SK-MEL-5 (cell line): ENCODE measurements around the gene OTUB1. TPM values are rescaled to one million over a fixed set of nuclear protein-coding genes. Genes with fewer than 3 reads are reported as not detected.

ENCODE experiments used
- DNase-seq: peaks from one replicate; pipeline ENCODE4 v3.0.0-alpha.2; 2016; ENCODE audit warnings: low read depth, low spot score
- in situ Hi-C: cut with HindIII; loops from 2 replicates; pipeline ENCODE4 v1.10.0; 2016; ENCODE audit warnings: low sequenced_read_pairs, high pct_unique_total_duplicates, low pct_unique_long_range_greater_than_20kb
- total RNA-seq: library from RNA; depleted of rRNA; stranded (reverse); fragments of >200 nt; shearing (Covaris generic); gene quantifications from 2 replicates; pipeline ENCODE4 v1.2.3, GENCODE V29; 2014

The OTUB1 gene
- total RNA-seq, 1 experiment from 2014 or later: 37.3 TPM

GRCh38 chr11:64014356-64014755, 28.1 kb downstream of the OTUB1 start:
- DNase-seq: no peak

GRCh38 chr11:64015510-64015909, 29.3 kb downstream of the OTUB1 start:
- no peak for DNase-seq
- in situ Hi-C loops: no loop called here

More at GRCh38 chr11:64014356-64014755, 28.1 kb downstream of the OTUB1 start:
- in situ Hi-C loops: no loop called here

- in situ Hi-C loops: no loop called here
- no peak for DNase-seq
Observed at GRCh38 chr11:64015935-64016845, 30.0 kb downstream of the OTUB1 start.

- in situ Hi-C loops: no loop called here
Observed at GRCh38 chr11:64017945-64018224, 31.6 kb downstream of the OTUB1 start.

GRCh38 chr11:64018310-64018709, 32.1 kb downstream of the OTUB1 start:
- no peak for DNase-seq
- in situ Hi-C loops: no loop called here

More at GRCh38 chr11:64017945-64018224, 31.6 kb downstream of the OTUB1 start:
- no peak for DNase-seq

- DNase-seq: no peak
- in situ Hi-C loops: no loop called here
Observed at GRCh38 chr11:64019106-64020037, 33.1 kb downstream of the OTUB1 start.

- in situ Hi-C loops: no loop called here
- DNase-seq: no peak
Observed at GRCh38 chr11:64020976-64021756, 34.9 kb downstream of the OTUB1 start.

- DNase-seq: no peak
- in situ Hi-C loops: no loop called here
Observed at GRCh38 chr11:64021757-64022093, 35.5 kb downstream of the OTUB1 start.

- in situ Hi-C loops: no loop called here
- DNase-seq: no peak
Observed at GRCh38 chr11:64022125-64022784, 36.0 kb downstream of the OTUB1 start.

- DNase-seq: no peak
- in situ Hi-C loops: no loop called here
Observed at GRCh38 chr11:64023712-64024710, 37.8 kb downstream of the OTUB1 start.

- in situ Hi-C loops: no loop called here
- no peak for DNase-seq
Observed at GRCh38 chr11:64025205-64025604, 39.0 kb downstream of the OTUB1 start.

GRCh38 chr11:64026575-64027205, 40.5 kb downstream of the OTUB1 start:
- DNase-seq: no peak
- in situ Hi-C loops: no loop called here

- DNase-seq: no peak
- in situ Hi-C loops: no loop called here
Observed at GRCh38 chr11:64027651-64028397, 41.6 kb downstream of the OTUB1 start.

GRCh38 chr11:64028398-64029115, 42.3 kb downstream of the OTUB1 start:
- in situ Hi-C loops: no loop called here
- no peak for DNase-seq

- DNase-seq: no peak
- in situ Hi-C loops: no loop called here
Observed at GRCh38 chr11:64029773-64030172, 43.5 kb downstream of the OTUB1 start.
